Suppressor macrophage treated with lipopolysaccharide for 1 hour (primary cell): ENCODE results near the gene C1orf115.
"Not testable (repeated sequence)": the region's sequence is repeated elsewhere in the genome, so short reads cannot be mapped to it uniquely, and the experiment has no call there.

Experiments used
- DNase-seq, 3 donors: peaks; one replicate each; pipeline ENCODE4 v3.0.0-alpha.2; 2020 to 2022

The C1orf115 gene

GRCh38 chr1:220690140-220691052 lies at the start of gene C1orf115:
Gene C1orf115, plus strand, starts transcription at chr1:220690363. Its CDS starts 40 bp downstream, at chr1:220690403.
- DNase-seq, result peak; percentile 75 to 90 (median 84)

GRCh38 chr1:220642285-220642684 lies 47.9 kb upstream of the C1orf115 start:
- DNase-seq, result no peak

- no peak for DNase-seq
Measured at GRCh38 chr1:220652995-220653394, 37.2 kb upstream of the C1orf115 start.

GRCh38 chr1:220655509-220655908 lies 34.7 kb upstream of the C1orf115 start:
- peak in 2 of 3 donors; percentile 6 to 12 for DNase-seq

- DNase-seq, result no peak
Measured at GRCh38 chr1:220655961-220656740, 34.0 kb upstream of the C1orf115 start.

- no peak for DNase-seq
Measured at GRCh38 chr1:220666349-220666748, 23.8 kb upstream of the C1orf115 start.

- DNase-seq, result no peak
Measured at GRCh38 chr1:220669005-220669404, 21.2 kb upstream of the C1orf115 start.

- DNase-seq, result no peak
Measured at GRCh38 chr1:220670365-220670764, 19.8 kb upstream of the C1orf115 start.

GRCh38 chr1:220673921-220674320 lies 16.2 kb upstream of the C1orf115 start:
- DNase-seq, result no peak

GRCh38 chr1:220677251-220677650 lies 12.9 kb upstream of the C1orf115 start:
- no peak for DNase-seq

GRCh38 chr1:220680085-220680687 lies 10.0 kb upstream of the C1orf115 start:
- peak; percentile 47 to 68 (median 50) for DNase-seq

- no peak for DNase-seq
Measured at GRCh38 chr1:220681220-220681880, 8.8 kb upstream of the C1orf115 start.

GRCh38 chr1:220682901-220683576 lies 7.1 kb upstream of the C1orf115 start:
- DNase-seq, result no peak

- not testable (repeated sequence) for DNase-seq
Measured at GRCh38 chr1:220683716-220684115, 6.4 kb upstream of the C1orf115 start.

- DNase-seq, result no peak
Measured at GRCh38 chr1:220684890-220685289, 5.3 kb upstream of the C1orf115 start.

- DNase-seq, result no peak
Measured at GRCh38 chr1:220685879-220686278, 4.3 kb upstream of the C1orf115 start.

GRCh38 chr1:220687809-220688208 lies 2.4 kb upstream of the C1orf115 start:
- no peak for DNase-seq

GRCh38 chr1:220689666-220690065 lies 497 bp upstream of the C1orf115 start:
- DNase-seq, result no peak

- DNase-seq, result no peak
Measured at GRCh38 chr1:220691053-220691684, 1.0 kb downstream of the C1orf115 start.

- no peak for DNase-seq
Measured at GRCh38 chr1:220692436-220693228, 2.5 kb downstream of the C1orf115 start.
